Spleen (tissue), 7 donors: ENCODE measurements around the gene PTPRC.
A peak's percentile ranks its signal among the peaks of the same experiment; 100 is the strongest.

ENCODE experiments used
- POLR2A ChIP-seq, 3 donors: fragments of 450-650 bp; IDR thresholded peaks; one replicate each; pipeline ENCODE4 v1.5.1; 2017; ENCODE audit warnings: antibody characterized with exemption in 3 of 3, mild to moderate bottlenecking in 1 of 3
- POLR2AphosphoS5 ChIP-seq, 3 donors: sonication (generic); formaldehyde crosslinking; IDR thresholded peaks; one replicate each; pipeline ENCODE4 v1.5.1; 2017; ENCODE audit warnings: antibody characterized with exemption in 3 of 3
- TF ChIP-seq, protein P1 (sequence below), 11 experiments: fragments of 200-600 bp in 7 of 11; fragments of 450-650 bp in 4 of 11; sonication (generic) in 4 of 11; IDR thresholded peaks in 8 of 11; conservative IDR thresholded peaks in 3 of 11; 1 replicate in 7 of 11; 2 replicates in 4 of 11; pipeline versions ENCODE4 v1.4.0 to v1.8.0; 2016 to 2021; ENCODE audit warnings: antibody characterized with exemption in 11 of 11, inconsistent platforms in 4 of 11, mild to moderate bottlenecking in 1 of 11
- donor health status: DM: no; HTN: no; CAD: no; lungs with moderate emphysema.
- donor health status: DM: no; HTN: no; CAD: no.
- donor health status: DM: no; HTN: no; CAD: no.

DNA sequence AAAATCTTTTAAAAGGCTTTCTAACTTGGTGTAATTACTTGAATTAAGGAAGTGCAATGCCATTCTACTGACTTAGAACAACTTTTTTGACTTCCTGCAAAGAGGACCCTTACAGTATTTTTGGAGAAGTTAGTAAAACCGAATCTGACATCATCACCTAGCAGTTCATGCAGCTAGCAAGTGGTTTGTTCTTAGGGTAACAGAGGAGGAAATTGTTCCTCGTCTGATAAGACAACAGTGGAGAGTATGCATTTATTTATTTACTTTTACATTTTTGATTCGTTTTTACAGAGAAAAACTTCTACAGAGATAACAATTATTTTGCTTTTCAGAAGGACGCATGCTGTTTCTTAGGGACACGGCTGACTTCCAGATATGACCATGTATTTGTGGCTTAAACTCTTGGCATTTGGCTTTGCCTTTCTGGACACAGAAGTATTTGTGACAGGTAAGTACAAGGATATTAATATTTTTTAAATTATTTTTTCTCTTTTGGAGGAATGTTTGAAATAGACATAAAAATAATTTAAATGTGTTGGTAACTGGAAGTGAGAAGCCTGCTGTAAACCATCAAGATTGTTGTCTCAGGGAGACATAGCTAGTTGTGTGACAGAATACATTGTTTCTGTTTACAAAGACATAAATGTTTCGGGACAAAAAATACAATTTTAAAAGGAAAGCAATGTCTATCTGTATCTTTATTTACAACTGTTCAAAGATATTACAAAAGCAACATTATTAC, at the start of gene PTPRC:
- TF ChIP-seq, protein P1, sequence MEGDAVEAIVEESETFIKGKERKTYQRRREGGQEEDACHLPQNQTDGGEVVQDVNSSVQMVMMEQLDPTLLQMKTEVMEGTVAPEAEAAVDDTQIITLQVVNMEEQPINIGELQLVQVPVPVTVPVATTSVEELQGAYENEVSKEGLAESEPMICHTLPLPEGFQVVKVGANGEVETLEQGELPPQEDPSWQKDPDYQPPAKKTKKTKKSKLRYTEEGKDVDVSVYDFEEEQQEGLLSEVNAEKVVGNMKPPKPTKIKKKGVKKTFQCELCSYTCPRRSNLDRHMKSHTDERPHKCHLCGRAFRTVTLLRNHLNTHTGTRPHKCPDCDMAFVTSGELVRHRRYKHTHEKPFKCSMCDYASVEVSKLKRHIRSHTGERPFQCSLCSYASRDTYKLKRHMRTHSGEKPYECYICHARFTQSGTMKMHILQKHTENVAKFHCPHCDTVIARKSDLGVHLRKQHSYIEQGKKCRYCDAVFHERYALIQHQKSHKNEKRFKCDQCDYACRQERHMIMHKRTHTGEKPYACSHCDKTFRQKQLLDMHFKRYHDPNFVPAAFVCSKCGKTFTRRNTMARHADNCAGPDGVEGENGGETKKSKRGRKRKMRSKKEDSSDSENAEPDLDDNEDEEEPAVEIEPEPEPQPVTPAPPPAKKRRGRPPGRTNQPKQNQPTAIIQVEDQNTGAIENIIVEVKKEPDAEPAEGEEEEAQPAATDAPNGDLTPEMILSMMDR (IDR thresholded peaks at IDR 0.05 in 8 of 11, conservative IDR thresholded peaks at IDR 0.05 in 3 of 11), result no peak
- peak in 2 of 3 donors; percentile 15 to 88 for TF ChIP-seq POLR2AphosphoS5 (IDR thresholded peaks at IDR 0.05)
- TF ChIP-seq POLR2A (IDR thresholded peaks at IDR 0.05), result peak; percentile 48 to 94 (median 82)
